Endothelial cell of umbilical vein (primary cell): Measurements from ENCODE around the gene KIFC3. TPM values are rescaled to one million over a fixed set of nuclear protein-coding genes. Genes with fewer than 3 reads are reported as not detected.

Experiments
- BruUV-seq: library from RNA; stranded (reverse); fragments of 400-500 nt; replicated peaks from 2 replicates; lab custom pipeline; 2021; lab: Mats Ljungman, UMichigan
- CTCF ChIA-PET: fragments of 300-600, 350-600 bp; sonication (Branson Sonifier 250); formaldehyde crosslinking; loops from one replicate; lab custom pipeline; 2021; ENCODE audit warnings: antibody characterized with exemption, inconsistent platforms; lab: Charles Lee
- POLR2A ChIA-PET: fragments of 300-600, 350-600 bp; sonication (Branson Sonifier 250); formaldehyde crosslinking; loops from one replicate; lab custom pipeline; 2021; ENCODE audit warnings: antibody characterized with exemption, inconsistent platforms; lab: Charles Lee
- DNase-seq: peaks from one replicate; pipeline ENCODE4 v3.0.0-alpha.2; 2011; ENCODE audit warnings: low read depth, low spot score
- FAIRE-seq: peaks from 2 replicates; lab custom pipeline; 2011; peaks lifted over from hg19 to GRCh38; lab: Jason Lieb, UNC
- H2AFZ ChIP-seq: 2 replicates; pipeline ENCODE4 v1.6.0; 2012; ENCODE audit warnings: low read depth, low read length, control low read depth, inconsistent platforms
- H3K27ac ChIP-seq: 2 replicates; pipeline ENCODE4 v1.5.1; 2011; ENCODE audit warnings: low read depth, mild to moderate bottlenecking, control low read depth, low read length, moderate library complexity; ENCODE audit not compliant: insufficient read depth
- H3K27me3 ChIP-seq, 2 experiments: 2 replicates each; pipeline versions ENCODE4 v1.6.0 to v1.6.1; 2011; ENCODE audit warnings: low read length in 2 of 2, mixed read lengths in 1 of 2; ENCODE audit not compliant: control insufficient read depth in 2 of 2, insufficient read depth in 2 of 2
- H3K36me3 ChIP-seq, 2 experiments: 2 replicates in 1 of 2; 3 replicates in 1 of 2; pipeline ENCODE4 v1.5.1; 2011; ENCODE audit warnings: low read length in 2 of 2, mild to moderate bottlenecking in 1 of 2, moderate library complexity in 1 of 2; ENCODE audit not compliant: control insufficient read depth in 2 of 2, insufficient read depth in 2 of 2; ENCODE audit errors: extremely low read depth in 1 of 2
- H3K4me1 ChIP-seq: 3 replicates; pipeline ENCODE4 v1.5.1; 2011; ENCODE audit warnings: mild to moderate bottlenecking, low read length; ENCODE audit not compliant: control insufficient read depth, insufficient read depth; ENCODE audit errors: extremely low read depth
- H3K4me2 ChIP-seq: 2 replicates; pipeline ENCODE4 v1.6.1; 2011; ENCODE audit warnings: low read length, control low read depth, mixed read lengths; ENCODE audit not compliant: insufficient read depth
- H3K4me3 ChIP-seq, 3 experiments: fragments of 200-600 bp in 1 of 3; sonication (generic), shearing (Covaris generic) in 1 of 3; replicated peaks in 1 of 3; 2 replicates each; pipeline ENCODE4 v1.5.1; 2011 to 2016; ENCODE audit warnings: control low read depth in 3 of 3, low read length in 3 of 3, mild to moderate bottlenecking in 2 of 3, inconsistent platforms in 1 of 3, low read depth in 1 of 3, moderate library complexity in 1 of 3; ENCODE audit not compliant: insufficient read depth in 1 of 3
- H3K79me2 ChIP-seq: 2 replicates; pipeline ENCODE4 v1.6.0; 2012; ENCODE audit warnings: low read length, inconsistent platforms; ENCODE audit not compliant: control insufficient read depth, insufficient read depth
- H3K9ac ChIP-seq: replicated peaks from 2 replicates; pipeline ENCODE3; 2011; ENCODE audit warnings: low read length, control low read depth; ENCODE audit not compliant: insufficient read depth; ENCODE audit errors: extremely low read depth
- H3K9me1 ChIP-seq: replicated peaks from 3 replicates; pipeline ENCODE4 v1.6.0; 2011; ENCODE audit warnings: mild to moderate bottlenecking, low read length; ENCODE audit not compliant: control insufficient read depth, insufficient read depth; ENCODE audit errors: extremely low read depth
- H3K9me3 ChIP-seq: replicated peaks from 2 replicates; pipeline ENCODE4 v1.5.1; 2012; ENCODE audit warnings: low read length, inconsistent platforms; ENCODE audit not compliant: control insufficient read depth, insufficient read depth
- H4K20me1 ChIP-seq: replicated peaks from 2 replicates; pipeline ENCODE3; 2011; ENCODE audit warnings: mild to moderate bottlenecking, low read length; ENCODE audit not compliant: control insufficient read depth, insufficient read depth; ENCODE audit errors: extremely low read depth
- CTCF ChIP-seq, 2 donors: IDR thresholded peaks; 1 replicate in 1 of 2; 2 replicates in 1 of 2; pipeline ENCODE4 v1.5.1; 2011; ENCODE audit warnings: low read length in 2 of 2, mild to moderate bottlenecking in 2 of 2, moderate library complexity in 2 of 2, control low read depth in 1 of 2, inconsistent platforms in 1 of 2, low read depth in 1 of 2; ENCODE audit not compliant: insufficient read depth in 1 of 2; ENCODE audit errors: extremely low read depth in 1 of 2
- EZH2 ChIP-seq: IDR thresholded peaks from 2 replicates; pipeline ENCODE4 v1.6.1; 2012; ENCODE audit warnings: borderline replicate concordance, low read depth, mild to moderate bottlenecking, moderate library complexity, low read length, inconsistent platforms; ENCODE audit not compliant: severe bottlenecking
- FOS ChIP-seq: IDR thresholded peaks from 2 replicates; pipeline ENCODE4 v1.6.1; 2011; ENCODE audit warnings: mild to moderate bottlenecking, low read length, moderate library complexity, borderline replicate concordance; ENCODE audit not compliant: insufficient read depth
- GATA2 ChIP-seq: IDR thresholded peaks from 2 replicates; pipeline ENCODE4 v1.7.0; 2011; ENCODE audit warnings: low read depth, mild to moderate bottlenecking, moderate library complexity, mixed read lengths, low read length; ENCODE audit not compliant: insufficient read length, insufficient read depth
- JUN ChIP-seq: IDR thresholded peaks from 2 replicates; pipeline ENCODE4 v1.6.1; 2011; ENCODE audit warnings: borderline replicate concordance, low read depth; ENCODE audit not compliant: insufficient read length, insufficient read depth
- MAX ChIP-seq: IDR thresholded peaks from 2 replicates; pipeline ENCODE4 v1.6.1; 2011; ENCODE audit not compliant: insufficient read depth, insufficient read length
- MYC ChIP-seq: IDR thresholded peaks from one replicate; pipeline ENCODE4 v1.6.1; 2011; ENCODE audit warnings: mild to moderate bottlenecking, low read depth, low read length
- POLR2A ChIP-seq: IDR thresholded peaks from 2 replicates; pipeline ENCODE4 v1.6.1; 2012; ENCODE audit warnings: low read depth, mild to moderate bottlenecking, control low read depth, low read length
- POLR2AphosphoS5 ChIP-seq: IDR thresholded peaks from 2 replicates; pipeline ENCODE4 v1.6.1; 2012; ENCODE audit warnings: low read depth, mild to moderate bottlenecking, control low read depth, low read length, moderate library complexity; ENCODE audit not compliant: insufficient read depth
- dilution Hi-C: fragments of 300-500 bp; cut with MboI; formaldehyde crosslinking; loops from one replicate; pipeline ENCODE4 v1.15.0; 2019; ENCODE audit warnings: low sequenced_read_pairs; ENCODE audit not compliant: extremely low pct_ligation_motif_present
- intact Hi-C: fragments of 100-400 bp; cut with micrococcal nuclease; formaldehyde crosslinking; loops from one replicate; pipeline ENCODE4 v1.10.0; 2022
- polyA plus RNA-seq, 4 experiments: library from polyadenylated mRNA; depleted of rRNA in 3 of 4; stranded (reverse) in 3 of 4; unstranded in 1 of 4; fragments of >200 nt; gene quantifications; 2 replicates each; pipeline versions ENCODE4 v1.2.1 to v1.2.3, GENCODE V29; 2011 to 2012; ENCODE audit warnings: missing spikeins in 1 of 4
- total RNA-seq: library from RNA; stranded (reverse); gene quantifications from 2 replicates; pipeline ENCODE4 v1.2.3, GENCODE V29; 2021

Gene KIFC3
- total and polyA plus RNA-seq, 2 donors (not counting 3 experiments of a cell fraction or from before 2014, with no cell fraction given) = 36.3 to 62.2 TPM

GRCh38 chr16:57751539-57752202, 50.6 kb downstream of the KIFC3 start:
- intact Hi-C loops = no loop called here
- FAIRE-seq = no peak
- POLR2A ChIA-PET = no interaction called here

More at GRCh38 chr16:57751539-57752202, 50.6 kb downstream of the KIFC3 start:
- no peak overlapping the region for H3K4me3 ChIP-seq
- H2AFZ ChIP-seq = no peak overlapping the region
- no peaks in the 10 kb centered on the region for H3K9me3 ChIP-seq
- no TSS peak for BruUV-seq
- H3K9ac ChIP-seq = no peak overlapping the region
- H3K9me1 ChIP-seq = no peaks in the 10 kb centered on the region
- CTCF ChIA-PET = interaction anchor here (1.2 kb wide), 1 partner anchor 176 kb away, joined by 3 read pairs; no protein-coding TSS in a partner anchor
- H4K20me1 ChIP-seq = no peaks in the 10 kb centered on the region
- H3K27ac ChIP-seq = no peak overlapping the region
- dilution Hi-C loops = no loop called here
- no peak for DNase-seq
- H3K36me3 ChIP-seq = peaks cover 0 to 22% of the 10 kb centered on the region in 2 experiments
- no peaks in the 10 kb centered on the region for H3K27me3 ChIP-seq
- no peaks in the 10 kb centered on the region for H3K79me2 ChIP-seq
- TF ChIP-seq EZH2 (no peak), JUN (no peak), POLR2AphosphoS5 (no peak), POLR2A (no peak), MAX (no peak), FOS (no peak), GATA2 (no peak), MYC (no peak), CTCF (IDR thresholded peaks at IDR 0.05; ENCODE audit: extremely low read depth in 1 of 2, insufficient read depth in 1 of 2, low read depth in 1 of 2, low read length in 2 of 2) (no peak)
- no peak overlapping the region for H3K4me2 ChIP-seq
- no peaks in the 10 kb centered on the region for H3K4me1 ChIP-seq
